ENCODE measurements around the gene LMAN2. TPM values are rescaled to one million over a fixed set of nuclear protein-coding genes. Genes with fewer than 3 reads are reported as not detected.

Gene LMAN2
- total RNA-seq, 2 donors from 2014 or later, result 119 to 128 TPM

DNA sequence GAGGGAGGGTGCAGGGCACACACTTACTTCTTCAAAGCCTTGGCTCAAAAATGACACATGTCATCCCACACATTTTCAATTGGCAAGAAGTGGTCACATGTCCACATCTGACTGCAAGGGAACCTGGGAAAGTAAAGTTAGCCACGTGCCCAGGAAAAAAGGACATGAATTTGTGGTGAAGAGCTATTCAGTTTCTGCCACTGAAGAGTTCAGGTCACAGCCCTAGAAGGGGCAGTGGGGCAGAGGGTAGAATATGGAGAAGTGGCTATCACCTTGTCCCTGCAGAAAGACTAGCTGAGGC is 4.3 kb upstream of the LMAN2 start:
- Histone ChIP-seq H3K27ac (ENCODE audit: low read depth, low read length) (no peak overlapping the region), H3K36me3 (ENCODE audit: control insufficient read depth, insufficient read depth, low read length) (no peaks in the 10 kb centered on the region), H3K9ac (ENCODE audit: extremely low read depth, low read length, poor library complexity, severe bottlenecking) (no peak overlapping the region), H3K4me3 (ENCODE audit: low read length) (no peak overlapping the region), H3K27me3 (ENCODE audit: control insufficient read depth, insufficient read depth, low read length, poor library complexity, severe bottlenecking) (peaks cover 12% of the 10 kb centered on the region), H3K4me1 (ENCODE audit: control insufficient read depth, insufficient read depth, low read length) (no peaks in the 10 kb centered on the region), H3K9me3 (ENCODE audit: control insufficient read depth, low read length) (no peaks in the 10 kb centered on the region)
- Mint-ChIP-seq H3K9me3 (no peaks in the 10 kb centered on the region), H3K4me1 (peaks cover 1% of the 10 kb centered on the region), H3K27me3 (ENCODE audit: insufficient read depth) (peaks cover 56% of the 10 kb centered on the region), H3K4me3 (no peak overlapping the region), H3K36me3 (ENCODE audit: low read depth) (no peaks in the 10 kb centered on the region), H3K27ac (no peak overlapping the region)
- WGBS, 2 experiments (ENCODE audit: insufficient coverage in 1 of 2, insufficient read length in 1 of 2), result 17 to 40% methylated on average over 1 of the region's 1 CpG
- no peak for DNase-seq
- TF ChIP-seq, protein P1, sequence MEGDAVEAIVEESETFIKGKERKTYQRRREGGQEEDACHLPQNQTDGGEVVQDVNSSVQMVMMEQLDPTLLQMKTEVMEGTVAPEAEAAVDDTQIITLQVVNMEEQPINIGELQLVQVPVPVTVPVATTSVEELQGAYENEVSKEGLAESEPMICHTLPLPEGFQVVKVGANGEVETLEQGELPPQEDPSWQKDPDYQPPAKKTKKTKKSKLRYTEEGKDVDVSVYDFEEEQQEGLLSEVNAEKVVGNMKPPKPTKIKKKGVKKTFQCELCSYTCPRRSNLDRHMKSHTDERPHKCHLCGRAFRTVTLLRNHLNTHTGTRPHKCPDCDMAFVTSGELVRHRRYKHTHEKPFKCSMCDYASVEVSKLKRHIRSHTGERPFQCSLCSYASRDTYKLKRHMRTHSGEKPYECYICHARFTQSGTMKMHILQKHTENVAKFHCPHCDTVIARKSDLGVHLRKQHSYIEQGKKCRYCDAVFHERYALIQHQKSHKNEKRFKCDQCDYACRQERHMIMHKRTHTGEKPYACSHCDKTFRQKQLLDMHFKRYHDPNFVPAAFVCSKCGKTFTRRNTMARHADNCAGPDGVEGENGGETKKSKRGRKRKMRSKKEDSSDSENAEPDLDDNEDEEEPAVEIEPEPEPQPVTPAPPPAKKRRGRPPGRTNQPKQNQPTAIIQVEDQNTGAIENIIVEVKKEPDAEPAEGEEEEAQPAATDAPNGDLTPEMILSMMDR (conservative IDR thresholded peaks at IDR 0.05), result no peak

DNA sequence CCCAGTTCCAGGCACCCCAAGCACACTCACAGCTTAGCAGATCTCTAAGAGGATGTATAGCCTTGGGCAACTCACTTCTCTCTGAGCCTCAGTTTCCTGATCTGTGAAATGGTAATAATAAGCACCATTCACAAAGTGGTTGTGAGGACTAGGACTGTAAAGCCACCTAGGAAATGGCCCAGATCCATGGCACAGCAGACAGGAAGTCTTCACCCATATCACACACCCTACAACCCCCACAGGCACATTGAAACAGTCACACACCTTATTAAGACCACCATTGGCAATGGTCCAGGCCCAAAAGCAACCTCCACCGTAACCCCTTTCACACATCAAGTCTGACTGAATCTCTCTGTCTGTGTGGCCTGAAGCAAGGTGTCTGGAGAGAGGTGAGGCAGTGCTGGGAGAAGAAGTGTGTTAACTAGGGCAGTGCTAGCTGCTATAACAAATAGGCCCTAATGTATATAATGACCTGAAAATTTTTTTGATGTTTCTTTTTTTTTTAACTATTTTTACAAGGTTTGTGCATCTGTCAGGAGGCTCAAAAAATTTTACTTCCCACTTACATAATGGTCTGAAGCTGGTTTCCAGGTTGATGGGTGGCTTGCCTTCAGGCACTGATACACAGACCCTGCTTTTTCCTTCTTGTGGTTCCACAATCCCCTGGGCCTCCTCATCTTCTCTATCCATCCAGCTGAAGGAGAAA is 3.8 kb upstream of the LMAN2 start:
- H3K4me1 Mint-ChIP-seq, result peaks cover 6% of the 10 kb centered on the region
- no peak overlapping the region for H3K27ac Mint-ChIP-seq

DNA sequence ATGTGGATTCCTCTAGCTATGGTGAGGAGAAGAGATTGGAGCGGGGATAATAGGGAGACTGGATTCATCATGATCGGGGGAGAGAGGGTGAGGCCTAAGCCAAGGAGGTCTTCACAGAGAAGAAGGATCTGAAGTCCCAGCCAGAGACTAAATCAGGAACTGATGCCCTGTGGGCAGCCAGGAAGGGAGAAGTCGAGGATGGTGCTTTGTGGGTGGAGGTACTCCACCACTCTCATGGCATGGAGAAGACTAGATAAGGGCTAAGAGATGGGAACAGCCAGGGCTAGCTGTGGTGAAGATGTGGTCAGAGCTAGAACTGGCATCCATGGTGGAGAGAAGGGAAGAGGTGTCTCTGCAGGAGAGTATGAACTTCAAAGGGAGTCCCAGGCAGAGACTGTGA is 3.2 kb upstream of the LMAN2 start:
- H3K27ac Mint-ChIP-seq, result no peak overlapping the region
- H3K27me3 Mint-ChIP-seq (ENCODE audit: insufficient read depth), result peaks cover 52% of the 10 kb centered on the region
- TF ChIP-seq, protein P1 (conservative IDR thresholded peaks at IDR 0.05), result no peak
- H3K36me3 Mint-ChIP-seq (ENCODE audit: low read depth), result peaks cover 3% of the 10 kb centered on the region
- H3K27ac ChIP-seq (ENCODE audit: low read depth, low read length), result no peak overlapping the region
- no peaks in the 10 kb centered on the region for H3K9me3 Mint-ChIP-seq
- peaks cover 12% of the 10 kb centered on the region for H3K27me3 ChIP-seq (ENCODE audit: control insufficient read depth, insufficient read depth, low read length, poor library complexity, severe bottlenecking)
- H3K36me3 ChIP-seq (ENCODE audit: control insufficient read depth, insufficient read depth, low read length), result peaks cover 6% of the 10 kb centered on the region
- H3K4me1 ChIP-seq (ENCODE audit: control insufficient read depth, insufficient read depth, low read length), result peaks cover 10% of the 10 kb centered on the region
- DNase-seq, result no peak
- no peak overlapping the region for H3K4me3 Mint-ChIP-seq
- no peak overlapping the region for H3K9ac ChIP-seq (ENCODE audit: extremely low read depth, low read length, poor library complexity, severe bottlenecking)
- no peak overlapping the region for H3K4me3 ChIP-seq (ENCODE audit: low read length)
- peaks cover 11% of the 10 kb centered on the region for H3K4me1 Mint-ChIP-seq
- 74 to 81% methylated on average over 3 of the region's 3 CpGs for WGBS, 2 experiments (ENCODE audit: insufficient coverage in 1 of 2, insufficient read length in 1 of 2)
- H3K9me3 ChIP-seq (ENCODE audit: control insufficient read depth, low read length), result no peaks in the 10 kb centered on the region

More for the DNA sequence above, 3.8 kb upstream of the LMAN2 start:
- TF ChIP-seq, protein P1 (conservative IDR thresholded peaks at IDR 0.05), result no peak
- Mint-ChIP-seq H3K9me3 (no peaks in the 10 kb centered on the region), H3K27me3 (ENCODE audit: insufficient read depth) (peaks cover 56% of the 10 kb centered on the region), H3K4me3 (no peak overlapping the region), H3K36me3 (ENCODE audit: low read depth) (no peaks in the 10 kb centered on the region)
- Histone ChIP-seq H3K4me1 (ENCODE audit: control insufficient read depth, insufficient read depth, low read length) (peaks cover 4% of the 10 kb centered on the region), H3K27ac (ENCODE audit: low read depth, low read length) (no peak overlapping the region), H3K36me3 (ENCODE audit: control insufficient read depth, insufficient read depth, low read length) (no peaks in the 10 kb centered on the region), H3K9me3 (ENCODE audit: control insufficient read depth, low read length) (no peaks in the 10 kb centered on the region), H3K9ac (ENCODE audit: extremely low read depth, low read length, poor library complexity, severe bottlenecking) (no peak overlapping the region), H3K4me3 (ENCODE audit: low read length) (no peak overlapping the region), H3K27me3 (ENCODE audit: control insufficient read depth, insufficient read depth, low read length, poor library complexity, severe bottlenecking) (peaks cover 12% of the 10 kb centered on the region)
- 95% methylated on average over 1 of the region's 1 CpG; no CpG with 5 or more reads in 1 of the 2 experiments for WGBS, 2 experiments (ENCODE audit: insufficient coverage in 1 of 2, insufficient read length in 1 of 2)
- DNase-seq, result no peak

Measured in endodermal cell (in vitro differentiated cells).